ENCODE results near the gene HDAC6. TPM values are rescaled to one million over a fixed set of nuclear protein-coding genes. Genes with fewer than 3 reads are reported as not detected.
A peak's percentile ranks its signal among the peaks of the same experiment; 100 is the strongest.

HDAC6 gene
- total and polyA plus RNA-seq, 2 of the 13 experiments (the other 11 are each of a cell fraction or from before 2014, with no cell fraction given): 80.4 to 93.6 TPM

- TF ChIP-seq HIC2 (CRISPR knock-in tag; IDR thresholded peaks at IDR 0.05; ENCODE audit: low read depth) (0 out of 2 replicates have a peak, but pooled peaks have one; percentile 31), HINFP (CRISPR knock-in tag; IDR thresholded peaks at IDR 0.05; ENCODE audit: low read depth) (no peak), DZIP1 (CRISPR knock-in tag; IDR thresholded peaks at IDR 0.05) (no peak), CC2D1A (CRISPR knock-in tag; IDR thresholded peaks at IDR 0.05) (no peak), ZNF629 (CRISPR knock-in tag; conservative IDR thresholded peaks at IDR 0.05) (no peak), SOX5 (CRISPR knock-in tag; IDR thresholded peaks at IDR 0.05; ENCODE audit: borderline replicate concordance) (no peak), ZNF790 (CRISPR knock-in tag; IDR thresholded peaks at IDR 0.05; ENCODE audit: borderline replicate concordance) (no peak), ZNF251 (CRISPR knock-in tag; IDR thresholded peaks at IDR 0.05) (no peak), ZNF224 (CRISPR knock-in tag; IDR thresholded peaks at IDR 0.05) (no peak), TFDP1 (CRISPR knock-in tag; IDR thresholded peaks at IDR 0.05; ENCODE audit: borderline replicate concordance) (no peak), ZNF772 (CRISPR knock-in tag; IDR thresholded peaks at IDR 0.05) (no peak), MEIS2 (CRISPR knock-in tag; IDR thresholded peaks at IDR 0.05) (no peak), BCLAF1 (IDR thresholded peaks at IDR 0.05) (no peak), FUBP1 (CRISPR knock-in tag; IDR thresholded peaks at IDR 0.05; ENCODE audit: borderline replicate concordance) (no peak), SAP130 (CRISPR knock-in tag; IDR thresholded peaks at IDR 0.05; ENCODE audit: low read depth) (peak; percentile 22; the same call in 1 of the 2 replicates), CHD4 (IDR thresholded peaks at IDR 0.05; ENCODE audit: borderline replicate concordance, low read length) (no peak)
Observed at GRCh38 chrX:48761674-48762471, 40.0 kb upstream of the HDAC6 start, which contains the start of gene GLOD5 (continued).

Data from HepG2 (cell line).